GM23338 (cell line): ENCODE data around the gene MOB3C.

Experiments
- CREB1 ChIP-seq: fragments of 250-450 bp; sonication (Bioruptor Pico); IDR thresholded peaks from 2 replicates; pipeline ENCODE4 v1.5.0; 2020; ENCODE audit warnings: low read depth, mild to moderate bottlenecking, moderate library complexity
- EZH2phosphoT487 ChIP-seq: fragments of 200-600 bp; sonication (generic); IDR thresholded peaks from one replicate; pipeline ENCODE4 v1.8.1; 2018; ENCODE audit warnings: antibody characterized with exemption; ENCODE audit not compliant: unreplicated experiment
- POLR2AphosphoS5 ChIP-seq: IDR thresholded peaks from 2 replicates; pipeline ENCODE4 v1.6.1; 2016; ENCODE audit warnings: antibody characterized with exemption, low read depth
- ZNF114 ChIP-seq: fragments of 250-450 bp; sonication (Bioruptor Pico); IDR thresholded peaks from 2 replicates; pipeline ENCODE4 v1.5.0; 2020; ENCODE audit warnings: mild to moderate bottlenecking, moderate library complexity
- TF ChIP-seq, protein P1 (sequence below), 2 experiments: fragments of 200-600 bp in 1 of 2; sonication (generic) in 1 of 2; conservative IDR thresholded peaks; 2 replicates each; pipeline versions ENCODE4 v1.5.1 to v1.6.1; 2016 to 2017; ENCODE audit warnings: antibody characterized with exemption in 2 of 2, low read depth in 2 of 2, mild to moderate bottlenecking in 2 of 2, moderate library complexity in 1 of 2
- TF ChIP-seq, protein P2 (sequence below): IDR thresholded peaks from one replicate; pipeline ENCODE4 v1.6.1; 2018; ENCODE audit warnings: antibody characterized with exemption; ENCODE audit not compliant: unreplicated experiment
- TF ChIP-seq, protein P3 (sequence below): IDR thresholded peaks from 2 replicates; pipeline ENCODE4 v1.6.1; 2016; ENCODE audit warnings: antibody characterized with exemption

DNA sequence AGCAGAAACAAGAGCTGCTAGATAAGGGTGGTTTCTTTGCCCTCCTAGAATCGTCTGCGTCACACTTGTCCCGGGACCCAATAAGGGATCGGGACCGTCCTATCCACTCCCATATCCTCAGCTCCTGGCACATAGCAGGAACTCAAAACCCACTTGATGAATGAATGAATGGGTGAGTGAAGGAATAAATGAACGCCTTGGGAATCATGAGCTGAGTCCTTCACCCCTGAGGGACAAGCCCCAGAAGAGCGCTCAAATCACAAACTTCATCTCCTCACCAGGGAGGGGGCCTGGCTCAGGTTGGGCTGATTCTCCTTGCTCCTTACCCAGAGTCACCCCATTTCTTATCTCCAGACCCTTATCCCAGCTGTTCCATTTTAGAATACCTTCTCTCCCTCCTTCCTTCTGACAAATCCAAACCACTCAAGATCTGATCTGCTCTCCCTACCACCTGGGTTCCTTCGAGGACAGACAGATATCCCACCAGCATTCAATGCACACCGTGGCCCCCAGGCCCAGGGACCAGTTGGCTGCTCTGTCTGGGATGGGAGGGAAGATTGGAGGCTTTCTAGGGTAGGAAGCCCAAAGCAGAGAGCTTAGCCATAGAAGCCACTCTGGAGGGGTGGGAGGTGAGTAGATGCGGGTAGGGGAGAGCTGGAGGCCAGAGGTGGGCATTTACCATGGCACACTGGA lies 643 bp upstream of the MOB3C start:
- TF ChIP-seq, protein P1, sequence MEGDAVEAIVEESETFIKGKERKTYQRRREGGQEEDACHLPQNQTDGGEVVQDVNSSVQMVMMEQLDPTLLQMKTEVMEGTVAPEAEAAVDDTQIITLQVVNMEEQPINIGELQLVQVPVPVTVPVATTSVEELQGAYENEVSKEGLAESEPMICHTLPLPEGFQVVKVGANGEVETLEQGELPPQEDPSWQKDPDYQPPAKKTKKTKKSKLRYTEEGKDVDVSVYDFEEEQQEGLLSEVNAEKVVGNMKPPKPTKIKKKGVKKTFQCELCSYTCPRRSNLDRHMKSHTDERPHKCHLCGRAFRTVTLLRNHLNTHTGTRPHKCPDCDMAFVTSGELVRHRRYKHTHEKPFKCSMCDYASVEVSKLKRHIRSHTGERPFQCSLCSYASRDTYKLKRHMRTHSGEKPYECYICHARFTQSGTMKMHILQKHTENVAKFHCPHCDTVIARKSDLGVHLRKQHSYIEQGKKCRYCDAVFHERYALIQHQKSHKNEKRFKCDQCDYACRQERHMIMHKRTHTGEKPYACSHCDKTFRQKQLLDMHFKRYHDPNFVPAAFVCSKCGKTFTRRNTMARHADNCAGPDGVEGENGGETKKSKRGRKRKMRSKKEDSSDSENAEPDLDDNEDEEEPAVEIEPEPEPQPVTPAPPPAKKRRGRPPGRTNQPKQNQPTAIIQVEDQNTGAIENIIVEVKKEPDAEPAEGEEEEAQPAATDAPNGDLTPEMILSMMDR (conservative IDR thresholded peaks at IDR 0.05; ENCODE audit: low read depth in 2 of 2) = no peak
- TF ChIP-seq, protein P2, sequence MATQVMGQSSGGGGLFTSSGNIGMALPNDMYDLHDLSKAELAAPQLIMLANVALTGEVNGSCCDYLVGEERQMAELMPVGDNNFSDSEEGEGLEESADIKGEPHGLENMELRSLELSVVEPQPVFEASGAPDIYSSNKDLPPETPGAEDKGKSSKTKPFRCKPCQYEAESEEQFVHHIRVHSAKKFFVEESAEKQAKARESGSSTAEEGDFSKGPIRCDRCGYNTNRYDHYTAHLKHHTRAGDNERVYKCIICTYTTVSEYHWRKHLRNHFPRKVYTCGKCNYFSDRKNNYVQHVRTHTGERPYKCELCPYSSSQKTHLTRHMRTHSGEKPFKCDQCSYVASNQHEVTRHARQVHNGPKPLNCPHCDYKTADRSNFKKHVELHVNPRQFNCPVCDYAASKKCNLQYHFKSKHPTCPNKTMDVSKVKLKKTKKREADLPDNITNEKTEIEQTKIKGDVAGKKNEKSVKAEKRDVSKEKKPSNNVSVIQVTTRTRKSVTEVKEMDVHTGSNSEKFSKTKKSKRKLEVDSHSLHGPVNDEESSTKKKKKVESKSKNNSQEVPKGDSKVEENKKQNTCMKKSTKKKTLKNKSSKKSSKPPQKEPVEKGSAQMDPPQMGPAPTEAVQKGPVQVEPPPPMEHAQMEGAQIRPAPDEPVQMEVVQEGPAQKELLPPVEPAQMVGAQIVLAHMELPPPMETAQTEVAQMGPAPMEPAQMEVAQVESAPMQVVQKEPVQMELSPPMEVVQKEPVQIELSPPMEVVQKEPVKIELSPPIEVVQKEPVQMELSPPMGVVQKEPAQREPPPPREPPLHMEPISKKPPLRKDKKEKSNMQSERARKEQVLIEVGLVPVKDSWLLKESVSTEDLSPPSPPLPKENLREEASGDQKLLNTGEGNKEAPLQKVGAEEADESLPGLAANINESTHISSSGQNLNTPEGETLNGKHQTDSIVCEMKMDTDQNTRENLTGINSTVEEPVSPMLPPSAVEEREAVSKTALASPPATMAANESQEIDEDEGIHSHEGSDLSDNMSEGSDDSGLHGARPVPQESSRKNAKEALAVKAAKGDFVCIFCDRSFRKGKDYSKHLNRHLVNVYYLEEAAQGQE = no peak
- TF ChIP-seq POLR2AphosphoS5 = no peak
- TF ChIP-seq, protein P3, sequence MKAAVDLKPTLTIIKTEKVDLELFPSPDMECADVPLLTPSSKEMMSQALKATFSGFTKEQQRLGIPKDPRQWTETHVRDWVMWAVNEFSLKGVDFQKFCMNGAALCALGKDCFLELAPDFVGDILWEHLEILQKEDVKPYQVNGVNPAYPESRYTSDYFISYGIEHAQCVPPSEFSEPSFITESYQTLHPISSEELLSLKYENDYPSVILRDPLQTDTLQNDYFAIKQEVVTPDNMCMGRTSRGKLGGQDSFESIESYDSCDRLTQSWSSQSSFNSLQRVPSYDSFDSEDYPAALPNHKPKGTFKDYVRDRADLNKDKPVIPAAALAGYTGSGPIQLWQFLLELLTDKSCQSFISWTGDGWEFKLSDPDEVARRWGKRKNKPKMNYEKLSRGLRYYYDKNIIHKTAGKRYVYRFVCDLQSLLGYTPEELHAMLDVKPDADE = no peak
- no peak for TF ChIP-seq ZNF114
- TF ChIP-seq CREB1 (CRISPR knock-in tag) = no peak
- TF ChIP-seq EZH2phosphoT487 = no peak
